SU-DHL-6 (cell line): ENCODE results near the gene ADPRHL1.

Experiments used
- H2AFZ ChIP-seq: fragments of 200-600 bp; sonication (generic); 2 replicates; pipeline ENCODE4 v1.6.1; 2014; ENCODE audit warnings: low read depth, mild to moderate bottlenecking, moderate library complexity, mixed read lengths, antibody characterized with exemption, low read length; ENCODE audit not compliant: severe bottlenecking
- H3F3A ChIP-seq: fragments of 200-600 bp; shearing (Covaris generic); 2 replicates; pipeline ENCODE4 v1.6.0; 2016; ENCODE audit warnings: antibody characterized with exemption, mild to moderate bottlenecking; ENCODE audit not compliant: insufficient read depth
- H3K27ac ChIP-seq: fragments of 200-600 bp; sonication (generic); 2 replicates; pipeline ENCODE4 v1.5.1; 2016; ENCODE audit warnings: low read depth, mild to moderate bottlenecking, low read length, moderate library complexity, mixed read lengths
- H3K27me3 ChIP-seq: fragments of 200-600 bp; sonication (generic), shearing (Covaris generic); 2 replicates; pipeline ENCODE4 v1.6.0; 2014; ENCODE audit warnings: mild to moderate bottlenecking, low read length
- H3K36me3 ChIP-seq: fragments of 200-600 bp; sonication (generic); 2 replicates; pipeline ENCODE4 v1.6.1; 2014; ENCODE audit warnings: mild to moderate bottlenecking, low read length, mixed read lengths
- H3K4me2 ChIP-seq: fragments of 300-600, 200-600 bp; shearing (Covaris generic), sonication (generic); 2 replicates; pipeline ENCODE4 v1.6.0; 2014; ENCODE audit warnings: low read length, low read depth, mild to moderate bottlenecking; ENCODE audit not compliant: poor library complexity, severe bottlenecking
- H3K4me3 ChIP-seq: fragments of 200-600 bp; sonication (generic); 2 replicates; pipeline ENCODE4 v1.5.1; 2014; ENCODE audit warnings: antibody characterized with exemption, low read length, mild to moderate bottlenecking, mixed read lengths; ENCODE audit not compliant: insufficient read depth, poor library complexity, severe bottlenecking
- H3K79me2 ChIP-seq: fragments of 200-600 bp; sonication (generic); 2 replicates; pipeline ENCODE4 v1.6.1; 2014; ENCODE audit warnings: mild to moderate bottlenecking, low read length, moderate library complexity; ENCODE audit not compliant: insufficient read depth
- H3K9ac ChIP-seq: fragments of 200-600 bp; sonication (generic); 2 replicates; pipeline ENCODE4 v1.7.0; 2014; ENCODE audit warnings: mild to moderate bottlenecking, low read length
- H3K9me2 ChIP-seq: fragments of 200-600 bp; sonication (generic); replicated peaks from 2 replicates; pipeline ENCODE4 v1.6.1; 2014; ENCODE audit warnings: low read length; ENCODE audit not compliant: insufficient read depth
- H3K9me3 ChIP-seq: fragments of 200-600 bp; sonication (generic); 2 replicates; pipeline ENCODE4 v1.6.1; 2014; ENCODE audit warnings: low read length, mixed read lengths; ENCODE audit not compliant: insufficient read depth
- H4K20me1 ChIP-seq: fragments of 200-600 bp; sonication (generic); 2 replicates; pipeline ENCODE4 v1.6.1; 2014; ENCODE audit warnings: low read depth, mild to moderate bottlenecking, antibody characterized with exemption, low read length, moderate library complexity, mixed read lengths
- CTCF ChIP-seq: fragments of 200-600 bp; sonication (generic); IDR thresholded peaks from one replicate; pipeline ENCODE4 v1.5.1; 2017; ENCODE audit warnings: antibody characterized with exemption, mild to moderate bottlenecking, low read length, moderate library complexity; ENCODE audit not compliant: insufficient read depth, poor library complexity, severe bottlenecking
- EZH2phosphoT487 ChIP-seq: fragments of 200-600 bp; sonication (generic), shearing (Covaris generic); conservative IDR thresholded peaks from 2 replicates; pipeline ENCODE4 v1.6.1; 2018; ENCODE audit warnings: mild to moderate bottlenecking, antibody characterized with exemption, low read length, moderate library complexity, mixed read lengths

ADPRHL1 gene

GRCh38 chr13:113491418-113491883 is 38.2 kb upstream of the ADPRHL1 start:
- H3K79me2 ChIP-seq, result peaks cover 44% of the 10 kb centered on the region
- H3K4me3 ChIP-seq, result peak overlapping the region; percentile 84
- H2AFZ ChIP-seq, result peak overlapping the region; percentile 76
- H3F3A ChIP-seq, result no peaks in the 10 kb centered on the region
- H3K27me3 ChIP-seq, result no peaks in the 10 kb centered on the region
- H4K20me1 ChIP-seq, result peaks cover 3% of the 10 kb centered on the region; the same call in 1 of the 2 replicates
- peak overlapping the region; percentile 91 for H3K4me2 ChIP-seq
- H3K9ac ChIP-seq, result peak overlapping the region; percentile 72
- no peaks in the 10 kb centered on the region for H3K9me3 ChIP-seq
- TF ChIP-seq EZH2phosphoT487, result no peak
- TF ChIP-seq CTCF, result no peak
- H3K27ac ChIP-seq, result no peak overlapping the region
- no peaks in the 10 kb centered on the region for H3K9me2 ChIP-seq
- peaks cover 7% of the 10 kb centered on the region for H3K36me3 ChIP-seq

GRCh38 chr13:113490496-113491417 is 37.5 kb upstream of the ADPRHL1 start, which contains the start of gene DCUN1D2:
TSS of gene DCUN1D2 (minus strand) at chr13:113490711. CDS start at chr13:113490669, 42 bp downstream.
- Histone ChIP-seq H3K4me2 (peak within 1 kb of the TSS; percentile 91), H3F3A (no peaks in the 10 kb centered on the region), H3K27me3 (no peaks in the 10 kb centered on the region), H2AFZ (peak within 1 kb of the TSS; percentile 76), H3K36me3 (0 out of 2 replicates have a peak, but pooled peaks cover under 1% of the 10 kb centered on the region), H4K20me1 (peaks cover 3% of the 10 kb centered on the region; the same call in 1 of the 2 replicates), H3K9me2 (no peaks in the 10 kb centered on the region), H3K9me3 (no peaks in the 10 kb centered on the region), H3K79me2 (peaks cover 51% of the 10 kb centered on the region), H3K4me3 (peak within 1 kb of the TSS; percentile 84), H3K27ac (peak within 1 kb of the TSS; percentile 52), H3K9ac (peak within 1 kb of the TSS; percentile 72)
- TF ChIP-seq EZH2phosphoT487 (no peak), CTCF (no peak)

- Histone ChIP-seq H4K20me1 (peaks cover 3% of the 10 kb centered on the region; the same call in 1 of the 2 replicates), H3K9me3 (no peaks in the 10 kb centered on the region), H3K36me3 (no peaks in the 10 kb centered on the region), H3K27me3 (no peaks in the 10 kb centered on the region), H3K4me3 (peak overlapping the region; percentile 84), H3K27ac (peak overlapping the region; percentile 52; the same call in 1 of the 2 replicates), H2AFZ (peak overlapping the region; percentile 76), H3K9ac (peak overlapping the region; percentile 72), H3K79me2 (peaks cover 60% of the 10 kb centered on the region), H3K4me2 (peak overlapping the region; percentile 91), H3F3A (no peaks in the 10 kb centered on the region), H3K9me2 (no peaks in the 10 kb centered on the region)
- TF ChIP-seq EZH2phosphoT487 (no peak), CTCF (no peak)
Observed at GRCh38 chr13:113489549-113490495, 36.5 kb upstream of the ADPRHL1 start.
